Esophagus muscularis mucosa (tissue), 4 donors: ENCODE results near the gene BAG1.

ENCODE experiments used
- CTCF ChIP-seq, 3 experiments: fragments of 200-600 bp in 2 of 3; fragments of 450-650 bp in 1 of 3; sonication (generic) in 2 of 3; IDR thresholded peaks; one replicate each; pipeline ENCODE4 v1.5.1; 2017 to 2019; ENCODE audit warnings: antibody characterized with exemption in 3 of 3, mild to moderate bottlenecking in 2 of 3, moderate library complexity in 1 of 3
- EP300 ChIP-seq: sonication (generic); formaldehyde crosslinking; IDR thresholded peaks from one replicate; pipeline ENCODE4 v1.6.1; 2017; ENCODE audit warnings: antibody characterized with exemption
- POLR2A ChIP-seq: fragments of 450-650 bp; IDR thresholded peaks from one replicate; pipeline ENCODE4 v1.6.1; 2017; ENCODE audit warnings: antibody characterized with exemption, moderate library complexity, mild to moderate bottlenecking, low read depth

GRCh38 chr9:33291031-33291397, 26.5 kb upstream of the BAG1 start:
- TF ChIP-seq CTCF (IDR thresholded peaks at IDR 0.05) (no peak), POLR2A (no peak), EP300 (no peak)
